Liver (tissue), 9 donors: ENCODE measurements around the gene COPS4. TPM values are rescaled to one million over a fixed set of nuclear protein-coding genes. Genes with fewer than 3 reads are reported as not detected.

Experiments
- DNase-seq: peaks from one replicate; pipeline ENCODE4 v3.0.0-alpha.2; 2017; ENCODE audit warnings: low spot score
- H3K27ac ChIP-seq, 2 donors: one replicate each; pipeline ENCODE4 v1.7.0; 2013; ENCODE audit warnings: inconsistent platforms in 2 of 2, low read length in 2 of 2, control low read depth in 1 of 2, low read depth in 1 of 2, mild to moderate bottlenecking in 1 of 2
- H3K27me3 ChIP-seq, 4 donors: one replicate each; pipeline versions ENCODE4 v1.6.1 to v1.7.0; 2013; ENCODE audit warnings: low read length in 3 of 4, inconsistent platforms in 1 of 4, mild to moderate bottlenecking in 1 of 4, moderate library complexity in 1 of 4; ENCODE audit not compliant: control insufficient read depth in 4 of 4, insufficient read depth in 4 of 4
- H3K36me3 ChIP-seq, 4 donors: one replicate each; pipeline versions ENCODE4 v1.6.1 to v1.7.0; 2013; ENCODE audit warnings: low read length in 3 of 4, mild to moderate bottlenecking in 3 of 4, low read depth in 1 of 4, moderate library complexity in 1 of 4; ENCODE audit not compliant: control insufficient read depth in 4 of 4, insufficient read depth in 3 of 4
- H3K4me1 ChIP-seq, 4 donors: one replicate each; pipeline versions ENCODE4 v1.6.1 to v1.7.0; 2013; ENCODE audit warnings: low read length in 3 of 4, mild to moderate bottlenecking in 3 of 4, moderate library complexity in 1 of 4; ENCODE audit not compliant: control insufficient read depth in 4 of 4, insufficient read depth in 4 of 4
- H3K4me3 ChIP-seq, 3 donors: one replicate each; pipeline versions ENCODE4 v1.6.1 to v1.7.0; 2013; ENCODE audit warnings: low read length in 3 of 3, control low read depth in 1 of 3, low read depth in 1 of 3, mild to moderate bottlenecking in 1 of 3
- H3K9ac ChIP-seq, 2 donors: one replicate each; pipeline ENCODE4 v1.7.0; 2013; ENCODE audit warnings: low read length in 2 of 2, mild to moderate bottlenecking in 2 of 2, moderate library complexity in 2 of 2, control low read depth in 1 of 2, low read depth in 1 of 2
- H3K9me3 ChIP-seq, 4 donors: one replicate each; pipeline versions ENCODE4 v1.6.1 to v1.7.0; 2013; ENCODE audit warnings: low read length in 3 of 4; ENCODE audit not compliant: control insufficient read depth in 4 of 4
- EGR1 ChIP-seq, 2 donors: IDR thresholded peaks; 2 replicates each; pipeline ENCODE4 v1.6.1; 2016 to 2018; ENCODE audit warnings: antibody characterized with exemption in 2 of 2, low read depth in 2 of 2
- FOXA1 ChIP-seq: IDR thresholded peaks from 2 replicates; pipeline ENCODE4 v1.6.1; 2016; ENCODE audit warnings: antibody characterized with exemption
- FOXA2 ChIP-seq: IDR thresholded peaks from 2 replicates; pipeline ENCODE4 v1.6.1; 2016; ENCODE audit warnings: antibody characterized with exemption
- GABPA ChIP-seq, 2 donors: IDR thresholded peaks in 1 of 2; conservative IDR thresholded peaks in 1 of 2; 2 replicates each; pipeline ENCODE4 v1.6.1; 2016; ENCODE audit warnings: antibody characterized with exemption in 2 of 2, mild to moderate bottlenecking in 1 of 2, moderate library complexity in 1 of 2
- HNF4G ChIP-seq: IDR thresholded peaks from 2 replicates; pipeline ENCODE4 v1.6.1; 2016; ENCODE audit warnings: antibody characterized with exemption
- JUND ChIP-seq, 2 donors: IDR thresholded peaks; 2 replicates each; pipeline ENCODE4 v1.6.1; 2016; ENCODE audit warnings: antibody characterized with exemption in 2 of 2
- NR2F2 ChIP-seq: IDR thresholded peaks from 2 replicates; pipeline ENCODE4 v1.6.1; 2016; ENCODE audit warnings: antibody characterized with exemption
- RAD21 ChIP-seq, 2 donors: IDR thresholded peaks; 2 replicates each; pipeline ENCODE4 v1.6.1; 2016; ENCODE audit warnings: antibody characterized with exemption in 2 of 2, mild to moderate bottlenecking in 2 of 2
- RXRA ChIP-seq, 2 donors: IDR thresholded peaks; 2 replicates each; pipeline ENCODE4 v1.6.1; 2017 to 2018; ENCODE audit warnings: antibody characterized with exemption in 2 of 2, mild to moderate bottlenecking in 1 of 2
- SP1 ChIP-seq: IDR thresholded peaks from 2 replicates; pipeline ENCODE4 v1.6.1; 2018; ENCODE audit warnings: antibody characterized with exemption, mild to moderate bottlenecking
- TAF1 ChIP-seq: conservative IDR thresholded peaks from 2 replicates; pipeline ENCODE4 v1.6.1; 2016; ENCODE audit warnings: antibody characterized with exemption, mild to moderate bottlenecking
- YY1 ChIP-seq: IDR thresholded peaks from 2 replicates; pipeline ENCODE4 v1.6.1; 2016; ENCODE audit warnings: antibody characterized with exemption, mild to moderate bottlenecking
- WGBS: extraction: QIAGEN DNeasy Blood & Tissue Kit; methylation state at CpG from one replicate; pipeline ENCODE4 v1.1.7; 2013; 5-methylcytosine and 5-hydroxymethylcytosine counted together
- polyA plus RNA-seq, 2 donors: library from polyadenylated mRNA; stranded (reverse) in 1 of 2; unstranded in 1 of 2; fragments of 200-250 nt in 1 of 2; fragments of >200 nt in 1 of 2; fragmentation: Nextera tagmentation in 1 of 2; extraction: Ambion mirVana in 1 of 2; gene quantifications; one replicate each; pipeline versions ENCODE4 v1.2.1 to v1.2.3, GENCODE V29; 2013 to 2015
- total RNA-seq, 2 donors: library from RNA; depleted of rRNA; stranded (reverse); fragments of >200 nt; gene quantifications; one replicate each; pipeline ENCODE4 v1.2.3, GENCODE V29; 2014
- TF ChIP-seq, protein P1 (sequence below): IDR thresholded peaks from 2 replicates; pipeline ENCODE4 v1.6.1; 2016; ENCODE audit warnings: antibody characterized with exemption
- TF ChIP-seq, protein P2 (sequence below): IDR thresholded peaks from 2 replicates; pipeline ENCODE4 v1.6.1; 2016; ENCODE audit warnings: antibody characterized with exemption
- TF ChIP-seq, protein P3 (sequence below): IDR thresholded peaks from 2 replicates; pipeline ENCODE4 v1.6.1; 2016; ENCODE audit warnings: antibody characterized with exemption, mild to moderate bottlenecking
- TF ChIP-seq, protein P4 (sequence below): IDR thresholded peaks from 2 replicates; pipeline ENCODE4 v1.6.1; 2016; ENCODE audit warnings: antibody characterized with exemption
- TF ChIP-seq, protein P5 (sequence below): fragments of 150-350 bp; IDR thresholded peaks from 2 replicates; pipeline ENCODE4 v1.5.1; 2017; ENCODE audit warnings: improper control_type of control experiment, low read depth, low read length; ENCODE audit not compliant: missing input control
- donor health status: healthy.
- donor health status: healthy.
- donor health status: healthy.
- donor health status: healthy.
- donor health status: healthy.

COPS4 gene
- total and polyA plus RNA-seq, 4 donors: 15.3 to 46.3 (median 17.4) TPM

DNA sequence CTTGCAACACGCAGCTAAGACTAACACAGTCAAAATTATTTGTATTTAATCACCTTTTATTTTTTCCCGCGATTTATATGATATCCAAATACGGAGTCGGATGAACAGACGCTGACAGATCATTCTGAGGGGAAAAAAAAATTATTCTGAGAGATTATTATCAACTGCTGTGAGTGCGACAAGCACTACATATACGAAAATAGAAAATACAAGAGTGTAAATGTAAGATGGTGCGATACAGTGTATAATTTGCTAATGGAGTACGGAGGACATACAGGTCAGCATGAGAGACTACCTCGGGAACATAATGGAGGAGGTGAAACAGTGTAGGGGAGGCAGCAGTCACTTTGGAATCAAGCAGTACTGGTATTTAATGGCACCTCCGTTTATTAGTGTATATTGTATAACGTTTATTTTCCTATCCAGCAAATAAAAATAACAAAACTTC lies 21.5 kb upstream of the COPS4 start:
- Histone ChIP-seq H3K4me1 (peaks cover 2 to 33% (median 26%) of the 10 kb centered on the region in 4 donors), H3K27ac (peak overlapping the region; percentile 77 to 93), H3K27me3 (no peaks in the 10 kb centered on the region), H3K4me3 (peak overlapping the region; percentile 45 to 92 (median 85)), H3K36me3 (no peaks in the 10 kb centered on the region), H3K9me3 (no peaks in the 10 kb centered on the region), H3K9ac (peak overlapping the region; percentile 67 to 94)
- TF ChIP-seq, protein P1, sequence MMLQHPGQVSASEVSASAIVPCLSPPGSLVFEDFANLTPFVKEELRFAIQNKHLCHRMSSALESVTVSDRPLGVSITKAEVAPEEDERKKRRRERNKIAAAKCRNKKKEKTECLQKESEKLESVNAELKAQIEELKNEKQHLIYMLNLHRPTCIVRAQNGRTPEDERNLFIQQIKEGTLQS: no peak
- TF ChIP-seq, protein P2, sequence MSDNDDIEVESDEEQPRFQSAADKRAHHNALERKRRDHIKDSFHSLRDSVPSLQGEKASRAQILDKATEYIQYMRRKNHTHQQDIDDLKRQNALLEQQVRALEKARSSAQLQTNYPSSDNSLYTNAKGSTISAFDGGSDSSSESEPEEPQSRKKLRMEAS: no peak
- TF ChIP-seq NR2F2: no peak
- no peak for TF ChIP-seq EGR1 (IDR thresholded peaks at IDR 0.05; ENCODE audit: low read depth in 2 of 2)
- TF ChIP-seq, protein P3, sequence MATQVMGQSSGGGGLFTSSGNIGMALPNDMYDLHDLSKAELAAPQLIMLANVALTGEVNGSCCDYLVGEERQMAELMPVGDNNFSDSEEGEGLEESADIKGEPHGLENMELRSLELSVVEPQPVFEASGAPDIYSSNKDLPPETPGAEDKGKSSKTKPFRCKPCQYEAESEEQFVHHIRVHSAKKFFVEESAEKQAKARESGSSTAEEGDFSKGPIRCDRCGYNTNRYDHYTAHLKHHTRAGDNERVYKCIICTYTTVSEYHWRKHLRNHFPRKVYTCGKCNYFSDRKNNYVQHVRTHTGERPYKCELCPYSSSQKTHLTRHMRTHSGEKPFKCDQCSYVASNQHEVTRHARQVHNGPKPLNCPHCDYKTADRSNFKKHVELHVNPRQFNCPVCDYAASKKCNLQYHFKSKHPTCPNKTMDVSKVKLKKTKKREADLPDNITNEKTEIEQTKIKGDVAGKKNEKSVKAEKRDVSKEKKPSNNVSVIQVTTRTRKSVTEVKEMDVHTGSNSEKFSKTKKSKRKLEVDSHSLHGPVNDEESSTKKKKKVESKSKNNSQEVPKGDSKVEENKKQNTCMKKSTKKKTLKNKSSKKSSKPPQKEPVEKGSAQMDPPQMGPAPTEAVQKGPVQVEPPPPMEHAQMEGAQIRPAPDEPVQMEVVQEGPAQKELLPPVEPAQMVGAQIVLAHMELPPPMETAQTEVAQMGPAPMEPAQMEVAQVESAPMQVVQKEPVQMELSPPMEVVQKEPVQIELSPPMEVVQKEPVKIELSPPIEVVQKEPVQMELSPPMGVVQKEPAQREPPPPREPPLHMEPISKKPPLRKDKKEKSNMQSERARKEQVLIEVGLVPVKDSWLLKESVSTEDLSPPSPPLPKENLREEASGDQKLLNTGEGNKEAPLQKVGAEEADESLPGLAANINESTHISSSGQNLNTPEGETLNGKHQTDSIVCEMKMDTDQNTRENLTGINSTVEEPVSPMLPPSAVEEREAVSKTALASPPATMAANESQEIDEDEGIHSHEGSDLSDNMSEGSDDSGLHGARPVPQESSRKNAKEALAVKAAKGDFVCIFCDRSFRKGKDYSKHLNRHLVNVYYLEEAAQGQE: peak; percentile 28
- peak; percentile 83 for TF ChIP-seq TAF1
- TF ChIP-seq YY1: peak; percentile 48
- TF ChIP-seq FOXA1: no peak
- TF ChIP-seq HNF4G: no peak
- DNase-seq: no peak
- 10% methylated on average over 13 of the region's 13 CpGs for WGBS

DNA sequence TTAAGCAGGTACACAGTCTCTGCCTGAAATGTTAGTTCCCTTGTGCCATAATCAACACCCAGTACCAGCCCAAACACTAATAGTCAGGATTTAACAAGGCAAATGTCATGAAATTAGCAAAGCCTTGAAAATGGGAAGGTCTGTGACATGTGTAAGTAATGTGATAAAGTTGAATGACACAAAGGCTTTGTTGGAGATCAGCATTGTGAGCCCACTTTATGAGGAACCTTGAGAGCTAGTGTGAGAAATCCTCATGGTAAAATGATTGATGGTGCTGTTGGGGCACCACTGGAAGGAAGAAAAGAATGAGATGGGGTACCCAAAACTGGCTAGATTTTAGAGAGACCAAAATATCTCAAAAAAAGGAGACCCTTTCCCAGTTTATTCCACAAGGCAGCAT lies 21.1 kb upstream of the COPS4 start:
- H3K27ac ChIP-seq: no peak overlapping the region
- no peak for DNase-seq
- H3K27me3 ChIP-seq: no peaks in the 10 kb centered on the region
- H3K4me1 ChIP-seq: peaks cover 2 to 33% (median 26%) of the 10 kb centered on the region in 4 donors
- H3K9me3 ChIP-seq: no peaks in the 10 kb centered on the region
- H3K9ac ChIP-seq: peak overlapping the region in 1 of 2 donors; percentile 94
- H3K36me3 ChIP-seq: no peaks in the 10 kb centered on the region
- H3K4me3 ChIP-seq: peak overlapping the region in 2 of 3 donors; percentile 45 to 92
- TF ChIP-seq, protein P2: no peak
- TF ChIP-seq JUND (IDR thresholded peaks at IDR 0.05) (no peak), TAF1 (no peak), EGR1 (IDR thresholded peaks at IDR 0.05; ENCODE audit: low read depth in 2 of 2) (no peak), HNF4G (no peak), SP1 (no peak), FOXA2 (no peak), NR2F2 (no peak), GABPA (IDR thresholded peaks at IDR 0.05 in 1 of 2, conservative IDR thresholded peaks at IDR 0.05 in 1 of 2) (no peak), YY1 (no peak), FOXA1 (no peak), RAD21 (IDR thresholded peaks at IDR 0.05) (no peak), RXRA (IDR thresholded peaks at IDR 0.05) (no peak)
- TF ChIP-seq, protein P1: no peak
- TF ChIP-seq, protein P3: no peak
- TF ChIP-seq, protein P4, sequence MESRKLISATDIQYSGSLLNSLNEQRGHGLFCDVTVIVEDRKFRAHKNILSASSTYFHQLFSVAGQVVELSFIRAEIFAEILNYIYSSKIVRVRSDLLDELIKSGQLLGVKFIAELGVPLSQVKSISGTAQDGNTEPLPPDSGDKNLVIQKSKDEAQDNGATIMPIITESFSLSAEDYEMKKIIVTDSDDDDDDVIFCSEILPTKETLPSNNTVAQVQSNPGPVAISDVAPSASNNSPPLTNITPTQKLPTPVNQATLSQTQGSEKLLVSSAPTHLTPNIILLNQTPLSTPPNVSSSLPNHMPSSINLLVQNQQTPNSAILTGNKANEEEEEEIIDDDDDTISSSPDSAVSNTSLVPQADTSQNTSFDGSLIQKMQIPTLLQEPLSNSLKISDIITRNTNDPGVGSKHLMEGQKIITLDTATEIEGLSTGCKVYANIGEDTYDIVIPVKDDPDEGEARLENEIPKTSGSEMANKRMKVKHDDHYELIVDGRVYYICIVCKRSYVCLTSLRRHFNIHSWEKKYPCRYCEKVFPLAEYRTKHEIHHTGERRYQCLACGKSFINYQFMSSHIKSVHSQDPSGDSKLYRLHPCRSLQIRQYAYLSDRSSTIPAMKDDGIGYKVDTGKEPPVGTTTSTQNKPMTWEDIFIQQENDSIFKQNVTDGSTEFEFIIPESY: no peak
- TF ChIP-seq, protein P5, sequence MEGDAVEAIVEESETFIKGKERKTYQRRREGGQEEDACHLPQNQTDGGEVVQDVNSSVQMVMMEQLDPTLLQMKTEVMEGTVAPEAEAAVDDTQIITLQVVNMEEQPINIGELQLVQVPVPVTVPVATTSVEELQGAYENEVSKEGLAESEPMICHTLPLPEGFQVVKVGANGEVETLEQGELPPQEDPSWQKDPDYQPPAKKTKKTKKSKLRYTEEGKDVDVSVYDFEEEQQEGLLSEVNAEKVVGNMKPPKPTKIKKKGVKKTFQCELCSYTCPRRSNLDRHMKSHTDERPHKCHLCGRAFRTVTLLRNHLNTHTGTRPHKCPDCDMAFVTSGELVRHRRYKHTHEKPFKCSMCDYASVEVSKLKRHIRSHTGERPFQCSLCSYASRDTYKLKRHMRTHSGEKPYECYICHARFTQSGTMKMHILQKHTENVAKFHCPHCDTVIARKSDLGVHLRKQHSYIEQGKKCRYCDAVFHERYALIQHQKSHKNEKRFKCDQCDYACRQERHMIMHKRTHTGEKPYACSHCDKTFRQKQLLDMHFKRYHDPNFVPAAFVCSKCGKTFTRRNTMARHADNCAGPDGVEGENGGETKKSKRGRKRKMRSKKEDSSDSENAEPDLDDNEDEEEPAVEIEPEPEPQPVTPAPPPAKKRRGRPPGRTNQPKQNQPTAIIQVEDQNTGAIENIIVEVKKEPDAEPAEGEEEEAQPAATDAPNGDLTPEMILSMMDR: no peak
